ENCODE data around the gene RAC3.

The RAC3 gene

GRCh38 chr17:82073446-82073845 lies 42.0 kb downstream of the RAC3 start:
- no peak for DNase-seq (ENCODE audit: low read depth)
- no peak for TF ChIP-seq CTCF (IDR thresholded peaks at IDR 0.05; ENCODE audit: low read depth, low read length, missing control alignments)
- no peak overlapping the region for H3K4me3 ChIP-seq (ENCODE audit: low read depth, low read length)

- TF ChIP-seq CTCF (IDR thresholded peaks at IDR 0.05; ENCODE audit: low read depth, low read length, missing control alignments): no peak
Observed at GRCh38 chr17:82076018-82076784, 44.7 kb downstream of the RAC3 start.

GRCh38 chr17:82076785-82077591 lies 45.5 kb downstream of the RAC3 start:
- H3K4me3 ChIP-seq (ENCODE audit: low read depth, low read length): no peak overlapping the region
- TF ChIP-seq CTCF (IDR thresholded peaks at IDR 0.05; ENCODE audit: low read depth, low read length, missing control alignments): no peak
- DNase-seq (ENCODE audit: low read depth): no peak

More at GRCh38 chr17:82076018-82076784, 44.7 kb downstream of the RAC3 start:
- no peak overlapping the region for H3K4me3 ChIP-seq (ENCODE audit: low read depth, low read length)
- DNase-seq (ENCODE audit: low read depth): no peak

GRCh38 chr17:82077617-82078358 lies 46.3 kb downstream of the RAC3 start:
- H3K4me3 ChIP-seq (ENCODE audit: low read depth, low read length): no peak overlapping the region
- TF ChIP-seq CTCF (IDR thresholded peaks at IDR 0.05; ENCODE audit: low read depth, low read length, missing control alignments): no peak
- DNase-seq (ENCODE audit: low read depth): no peak

GRCh38 chr17:82078433-82078832 lies 47.0 kb downstream of the RAC3 start:
- no peak overlapping the region for H3K4me3 ChIP-seq (ENCODE audit: low read depth, low read length)
- no peak for DNase-seq (ENCODE audit: low read depth)
- TF ChIP-seq CTCF (IDR thresholded peaks at IDR 0.05; ENCODE audit: low read depth, low read length, missing control alignments): no peak

GRCh38 chr17:82079001-82079677 lies 47.7 kb downstream of the RAC3 start:
- no peak for TF ChIP-seq CTCF (IDR thresholded peaks at IDR 0.05; ENCODE audit: low read depth, low read length, missing control alignments)
- H3K4me3 ChIP-seq (ENCODE audit: low read depth, low read length): no peak overlapping the region
- no peak for DNase-seq (ENCODE audit: low read depth)

Data from GM12864 (cell line).